RCC 7860 (cell line): Measurements from ENCODE around the gene DOCK7.
"Not testable (repeated sequence)": the region's sequence is repeated elsewhere in the genome, so short reads cannot be mapped to it uniquely, and the experiment has no call there.

Experiments
- DNase-seq: peaks from one replicate; pipeline ENCODE4 v3.0.0-alpha.2; 2015; ENCODE audit warnings: low spot score
- FAIRE-seq: peaks from 2 replicates; lab custom pipeline; 2012; peaks lifted over from hg19 to GRCh38; lab: Jason Lieb, UNC

DOCK7 gene

DNA sequence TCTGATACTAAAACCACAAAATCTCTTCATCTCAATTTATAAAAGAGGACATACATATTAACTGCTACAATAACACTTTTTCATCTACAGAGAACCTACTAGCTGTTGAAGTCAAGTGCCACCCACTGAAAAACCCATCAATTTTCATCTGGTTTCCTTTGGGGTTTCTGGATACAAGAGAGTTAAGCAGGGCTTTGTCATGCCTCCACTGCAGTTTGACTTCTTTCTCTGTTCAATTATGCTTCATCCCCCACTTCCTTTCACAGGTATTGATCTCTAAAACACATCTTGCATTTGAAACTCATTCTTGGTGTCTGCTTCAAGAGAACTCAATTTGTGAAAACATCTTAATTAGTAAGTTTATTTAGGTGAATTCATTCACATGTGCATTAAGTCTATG is 151.3 kb downstream of the DOCK7 start:
- no peak for FAIRE-seq
- no peak for DNase-seq

- DNase-seq, result no peak
- FAIRE-seq, result no peak
These were observed 157.6 kb downstream of the DOCK7 start for GRCh38 chr1:62530516-62531154.

DNA sequence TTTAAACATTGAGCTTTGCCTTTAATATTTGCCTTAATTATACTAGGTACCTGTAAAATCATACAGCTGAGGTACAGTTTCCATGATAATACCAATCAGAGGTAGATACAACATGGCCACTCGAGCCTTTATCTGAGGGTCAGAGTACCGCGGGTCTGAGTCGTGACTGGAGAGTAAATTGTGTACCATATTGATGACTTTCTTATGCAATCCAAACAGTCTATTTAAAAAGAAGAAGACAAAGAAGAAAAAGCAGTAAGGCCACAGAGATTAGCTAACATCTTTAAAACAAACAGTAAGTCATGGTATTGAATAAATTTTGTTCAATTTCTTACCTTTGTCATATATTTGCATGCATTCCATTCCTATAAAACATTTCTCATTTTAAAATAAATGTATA is 159.0 kb downstream of the DOCK7 start:
- FAIRE-seq, result no peak

GRCh38 chr1:62528015-62528414 is 160.2 kb downstream of the DOCK7 start:
- no peak for DNase-seq
- FAIRE-seq, result no peak

More for the DNA sequence above, 159.0 kb downstream of the DOCK7 start:
- DNase-seq, result no peak

GRCh38 chr1:62527346-62527745 is 160.8 kb downstream of the DOCK7 start:
- not testable (repeated sequence) for FAIRE-seq, DNase-seq

DNA sequence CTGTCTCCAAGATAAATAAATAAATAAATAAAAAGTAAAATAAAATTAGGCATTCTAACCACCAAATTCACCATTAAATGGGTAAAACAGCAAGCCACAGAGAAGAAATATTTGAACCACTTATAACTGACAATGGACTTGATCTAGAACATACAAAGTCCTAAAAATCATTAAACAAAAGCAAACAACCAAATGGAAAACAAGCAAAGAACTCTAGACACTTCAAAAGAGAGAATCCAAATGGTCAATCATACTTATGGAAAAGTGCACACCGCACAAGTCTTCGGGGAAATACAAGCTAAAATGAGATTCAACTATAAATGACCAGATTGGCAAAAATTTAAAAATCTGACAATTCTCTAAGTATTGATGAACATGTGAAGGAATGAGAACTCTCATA is 164.3 kb downstream of the DOCK7 start:
- DNase-seq (no peak), FAIRE-seq (no peak)

- FAIRE-seq, result peak; percentile 48
- peak; percentile 49 for DNase-seq
These were observed 171.6 kb downstream of the DOCK7 start for GRCh38 chr1:62516600-62516999.

GRCh38 chr1:62514746-62515423 is 173.3 kb downstream of the DOCK7 start:
- FAIRE-seq (peak; percentile 77), DNase-seq (peak; percentile 45)

DNA sequence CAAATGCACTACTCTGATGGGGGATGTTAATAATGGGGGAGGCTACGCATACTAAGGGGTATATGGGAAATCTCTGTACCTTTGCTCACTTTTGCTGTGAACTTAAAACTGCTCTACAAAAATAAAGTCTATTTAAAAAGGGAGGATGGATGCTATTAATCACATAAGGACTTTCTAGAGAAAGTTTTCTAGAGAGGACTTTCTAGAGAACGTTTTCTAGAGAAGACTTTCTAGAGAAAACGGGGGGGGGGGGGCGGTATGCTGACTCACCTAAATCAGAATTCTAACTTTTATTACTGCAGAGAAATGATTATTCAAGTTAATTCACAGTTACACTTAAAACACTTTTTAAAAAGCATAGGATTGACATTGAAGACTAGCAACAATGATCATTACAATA is 175.2 kb downstream of the DOCK7 start:
- DNase-seq, result no peak
- FAIRE-seq, result no peak

- no peak for DNase-seq
- FAIRE-seq, result no peak
These were observed 179.2 kb downstream of the DOCK7 start for GRCh38 chr1:62509028-62509427.

GRCh38 chr1:62508187-62508758 is 179.9 kb downstream of the DOCK7 start:
- DNase-seq (peak; percentile 31), FAIRE-seq (peak; percentile 78)

GRCh38 chr1:62500210-62500609 is 188.0 kb downstream of the DOCK7 start:
- DNase-seq (no peak), FAIRE-seq (peak; percentile 36)

DNA sequence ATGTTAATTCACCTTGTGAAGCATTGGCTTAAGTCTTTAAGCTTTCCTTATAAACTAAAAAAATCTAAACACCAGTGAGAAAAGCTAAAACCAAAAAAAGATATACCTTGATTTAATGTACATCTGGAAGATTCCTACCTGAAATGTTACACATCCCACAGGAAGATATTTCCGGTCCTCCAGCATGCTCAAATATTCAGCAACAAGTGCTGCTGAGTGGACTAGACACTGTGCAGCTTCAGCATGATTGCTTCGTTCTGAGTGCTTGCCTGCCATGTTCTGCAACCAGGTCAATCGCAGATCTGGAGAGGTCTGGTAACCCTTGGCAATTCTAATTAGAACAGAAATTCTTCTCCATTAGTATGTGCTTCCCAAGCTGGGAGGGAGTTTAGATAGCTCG is 194.0 kb downstream of the DOCK7 start:
- DNase-seq, result no peak
- no peak for FAIRE-seq

GRCh38 chr1:62493656-62494055 is 194.5 kb downstream of the DOCK7 start:
- FAIRE-seq, result peak; percentile 15

DNA sequence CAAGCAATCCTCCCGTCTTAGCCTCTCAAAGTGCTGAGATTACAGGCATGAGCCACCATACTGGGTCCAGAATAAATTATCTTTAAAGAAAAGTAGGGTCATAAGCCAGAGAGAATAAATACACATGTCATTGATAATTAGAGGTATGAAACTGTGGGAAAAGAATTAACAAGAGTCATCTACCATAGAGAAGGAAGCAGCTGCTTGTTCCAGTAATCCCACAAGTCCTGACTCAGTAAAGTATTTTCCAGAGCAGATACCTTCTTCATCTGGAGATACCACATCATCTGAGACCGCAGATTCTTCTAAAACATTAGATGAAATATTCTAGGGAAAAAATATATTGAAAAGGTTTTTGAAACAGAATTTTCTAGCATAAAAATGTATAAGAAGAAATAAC is 195.7 kb downstream of the DOCK7 start:
- no peak for FAIRE-seq
- DNase-seq, result no peak

More at GRCh38 chr1:62493656-62494055, 194.5 kb downstream of the DOCK7 start:
- DNase-seq, result no peak

DNA sequence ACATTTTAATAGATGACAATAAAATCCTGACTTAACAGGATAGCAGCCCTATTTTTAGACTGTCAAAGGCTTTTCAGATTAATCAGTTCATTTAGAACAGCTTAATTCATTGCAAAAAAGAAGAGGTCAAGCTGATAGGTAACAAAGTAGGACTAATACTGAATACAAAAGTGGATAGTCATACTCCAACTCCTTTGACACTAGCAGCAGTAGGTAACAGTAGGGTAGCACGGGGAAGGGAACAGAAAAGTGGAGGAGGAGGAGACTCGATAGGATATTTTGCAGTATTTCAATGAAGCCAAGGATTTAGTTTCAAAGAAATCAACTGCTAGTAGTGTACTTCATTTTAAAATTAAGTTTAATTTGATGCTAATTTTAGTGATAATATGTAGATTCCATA is 200.2 kb downstream of the DOCK7 start:
- FAIRE-seq (no peak), DNase-seq (no peak)

GRCh38 chr1:62484824-62485468 is 203.2 kb downstream of the DOCK7 start:
- no peak for DNase-seq
- no peak for FAIRE-seq

DNA sequence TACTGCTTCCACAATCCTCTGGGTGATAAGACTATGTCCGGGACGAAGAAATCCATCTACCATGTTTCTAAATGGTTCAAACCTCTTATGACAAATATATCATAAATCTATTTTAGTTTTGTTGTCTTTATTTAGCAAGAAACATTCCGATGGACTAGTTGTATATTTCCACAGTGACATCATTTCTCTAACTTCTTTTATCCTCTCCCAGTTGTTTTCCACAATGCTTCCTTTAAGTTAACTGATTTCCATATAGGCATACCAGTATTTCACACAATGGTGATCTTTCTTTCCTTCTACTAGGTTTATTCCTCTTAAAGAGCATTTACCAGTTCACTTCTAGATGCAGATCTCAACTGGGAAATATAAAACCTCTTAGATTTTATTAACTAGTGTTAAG is 206.5 kb downstream of the DOCK7 start:
- no peak for DNase-seq

GRCh38 chr1:62476525-62477219 is 211.5 kb downstream of the DOCK7 start:
- no peak for FAIRE-seq
- DNase-seq, result no peak

More for the DNA sequence above, 206.5 kb downstream of the DOCK7 start:
- no peak for FAIRE-seq

DNA sequence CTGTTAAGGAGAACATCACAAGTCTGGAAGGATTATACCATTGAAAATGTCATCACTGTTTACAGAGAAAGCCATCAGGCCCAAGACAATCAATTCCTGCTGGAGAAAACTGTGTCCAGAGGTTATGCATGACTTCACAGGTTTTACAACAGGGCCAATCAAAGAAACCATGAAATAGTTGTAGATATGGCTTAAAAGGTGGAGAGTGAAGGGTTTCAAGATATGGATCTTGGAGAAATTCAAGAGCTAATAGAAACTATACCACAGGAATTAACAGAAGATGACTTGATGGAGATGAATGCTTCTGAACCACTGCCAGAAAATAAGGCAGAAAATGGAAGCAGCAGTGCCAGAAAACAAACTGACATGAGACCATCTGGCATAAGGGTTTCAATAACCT is 221.1 kb downstream of the DOCK7 start:
- DNase-seq (no peak), FAIRE-seq (no peak)

- DNase-seq (no peak), FAIRE-seq (no peak)
These were observed 225.8 kb downstream of the DOCK7 start for GRCh38 chr1:62462370-62462769.
